Omental fat pad (tissue), 4 donors: Measurements from ENCODE around the gene RPS2. TPM values are rescaled to one million over a fixed set of nuclear protein-coding genes. Genes with fewer than 3 reads are reported as not detected.

Experiments
- ATAC-seq: fragments of 150-250 bp; one replicate; pipeline ENCODE4 v1.9.1; 2016; ENCODE audit warnings: mild to moderate bottlenecking, moderate library complexity; ENCODE audit not compliant: low FRiP score
- DNase-seq: peaks from one replicate; pipeline ENCODE4 v3.0.0-alpha.2; 2019; ENCODE audit warnings: low spot score
- total RNA-seq, 4 donors: library from RNA; depleted of rRNA; stranded (reverse); fragments of >200 nt; gene quantifications; one replicate each; pipeline ENCODE4 v1.1.0, GENCODE V29; 2016
- TF ChIP-seq, protein P1 (sequence below), 3 donors: fragments of 450-650 bp; IDR thresholded peaks; one replicate each; pipeline ENCODE4 v1.5.1; 2016 to 2017; ENCODE audit warnings: antibody characterized with exemption in 3 of 3, mild to moderate bottlenecking in 3 of 3, moderate library complexity in 2 of 3

RPS2 gene
- total RNA-seq, 4 donors from 2014 or later: 1,362 to 1,656 (median 1,543) TPM

DNA sequence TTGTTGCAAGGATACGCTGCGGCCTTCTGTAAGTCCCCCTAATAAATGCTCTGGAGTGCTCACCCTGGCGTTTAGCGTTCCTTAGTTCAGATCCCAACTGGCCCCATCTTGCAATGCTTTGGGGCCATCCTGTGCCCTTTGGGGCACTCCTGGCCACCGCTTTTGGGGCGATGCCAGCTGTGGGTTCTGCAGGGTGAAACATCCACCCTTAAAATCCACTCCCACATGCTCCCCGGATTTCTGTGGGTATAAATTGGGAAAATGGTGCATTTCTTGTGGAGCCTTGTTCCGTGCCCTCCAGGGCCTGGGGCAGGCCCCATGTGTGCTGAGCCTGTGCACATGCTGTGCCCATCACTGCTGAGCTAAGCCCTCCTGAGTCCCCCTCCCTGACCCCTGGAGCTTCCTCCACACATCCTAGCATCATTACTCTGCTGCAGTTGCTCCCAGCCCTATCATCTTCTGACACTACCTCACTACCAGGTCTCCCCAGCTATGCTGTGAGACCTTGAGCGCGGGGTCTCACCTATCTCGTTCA is 27.6 kb downstream of the RPS2 start:
- TF ChIP-seq, protein P1, sequence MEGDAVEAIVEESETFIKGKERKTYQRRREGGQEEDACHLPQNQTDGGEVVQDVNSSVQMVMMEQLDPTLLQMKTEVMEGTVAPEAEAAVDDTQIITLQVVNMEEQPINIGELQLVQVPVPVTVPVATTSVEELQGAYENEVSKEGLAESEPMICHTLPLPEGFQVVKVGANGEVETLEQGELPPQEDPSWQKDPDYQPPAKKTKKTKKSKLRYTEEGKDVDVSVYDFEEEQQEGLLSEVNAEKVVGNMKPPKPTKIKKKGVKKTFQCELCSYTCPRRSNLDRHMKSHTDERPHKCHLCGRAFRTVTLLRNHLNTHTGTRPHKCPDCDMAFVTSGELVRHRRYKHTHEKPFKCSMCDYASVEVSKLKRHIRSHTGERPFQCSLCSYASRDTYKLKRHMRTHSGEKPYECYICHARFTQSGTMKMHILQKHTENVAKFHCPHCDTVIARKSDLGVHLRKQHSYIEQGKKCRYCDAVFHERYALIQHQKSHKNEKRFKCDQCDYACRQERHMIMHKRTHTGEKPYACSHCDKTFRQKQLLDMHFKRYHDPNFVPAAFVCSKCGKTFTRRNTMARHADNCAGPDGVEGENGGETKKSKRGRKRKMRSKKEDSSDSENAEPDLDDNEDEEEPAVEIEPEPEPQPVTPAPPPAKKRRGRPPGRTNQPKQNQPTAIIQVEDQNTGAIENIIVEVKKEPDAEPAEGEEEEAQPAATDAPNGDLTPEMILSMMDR (IDR thresholded peaks at IDR 0.05): no peak
- DNase-seq: no peak

GRCh38 chr16:1933097-1933661 is 31.4 kb downstream of the RPS2 start:
- DNase-seq (no peak), ATAC-seq (no peak)
- TF ChIP-seq, protein P1 (IDR thresholded peaks at IDR 0.05): no peak

More for the DNA sequence above, 27.6 kb downstream of the RPS2 start:
- ATAC-seq: no peak

DNA sequence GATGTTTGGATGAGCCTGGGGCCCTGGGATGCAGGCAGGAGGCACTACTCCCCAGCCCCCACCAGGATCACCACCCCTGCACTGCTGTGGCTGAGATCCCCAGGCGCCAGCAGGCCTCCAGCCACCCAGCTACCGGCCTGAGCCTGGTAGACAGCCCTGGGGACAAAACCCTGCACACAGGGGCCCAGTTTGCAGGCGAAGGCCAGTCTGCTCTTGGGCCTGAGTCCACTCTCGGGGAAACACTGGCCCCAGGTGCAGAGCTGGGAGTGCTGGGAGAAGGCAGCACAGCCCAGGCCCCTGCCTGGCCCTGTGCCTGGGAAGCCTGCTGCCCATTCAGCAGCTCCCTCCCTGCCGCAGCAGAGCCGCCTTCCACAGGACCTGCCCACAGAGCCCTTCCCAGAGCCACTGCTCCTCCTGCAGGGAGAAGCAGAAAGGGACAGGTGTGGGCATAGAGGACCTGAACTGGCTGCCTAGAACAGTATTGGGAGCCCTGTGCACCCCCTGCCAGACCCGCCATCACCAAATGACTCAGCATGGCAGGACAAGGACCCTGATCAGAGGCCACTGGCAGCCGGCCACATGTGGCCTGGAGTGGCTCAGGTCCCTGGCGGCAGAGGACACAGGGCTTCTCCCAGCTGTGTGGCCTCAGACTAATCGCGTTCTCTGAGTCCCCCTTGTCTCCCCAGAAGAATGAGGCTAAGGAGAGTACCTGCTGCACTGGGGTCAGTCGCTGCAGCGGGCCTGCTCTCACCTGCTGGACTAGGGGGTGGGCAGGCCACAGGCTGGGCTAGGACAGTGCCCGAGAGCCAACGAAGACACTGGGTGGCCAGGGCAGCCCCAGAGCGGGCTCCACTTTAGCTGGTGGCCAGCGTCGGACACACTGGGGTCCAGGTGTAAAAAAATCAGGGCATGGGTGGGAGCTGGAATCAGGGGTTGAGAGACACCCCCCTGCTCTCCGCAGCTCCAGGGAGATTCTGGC is 32.3 kb downstream of the RPS2 start:
- ATAC-seq (no peak), DNase-seq (no peak)
- TF ChIP-seq, protein P1 (IDR thresholded peaks at IDR 0.05): no peak

GRCh38 chr16:1930338-1930720 is 34.3 kb downstream of the RPS2 start:
- no peak for DNase-seq
- TF ChIP-seq, protein P1 (IDR thresholded peaks at IDR 0.05): no peak
- ATAC-seq: no peak

DNA sequence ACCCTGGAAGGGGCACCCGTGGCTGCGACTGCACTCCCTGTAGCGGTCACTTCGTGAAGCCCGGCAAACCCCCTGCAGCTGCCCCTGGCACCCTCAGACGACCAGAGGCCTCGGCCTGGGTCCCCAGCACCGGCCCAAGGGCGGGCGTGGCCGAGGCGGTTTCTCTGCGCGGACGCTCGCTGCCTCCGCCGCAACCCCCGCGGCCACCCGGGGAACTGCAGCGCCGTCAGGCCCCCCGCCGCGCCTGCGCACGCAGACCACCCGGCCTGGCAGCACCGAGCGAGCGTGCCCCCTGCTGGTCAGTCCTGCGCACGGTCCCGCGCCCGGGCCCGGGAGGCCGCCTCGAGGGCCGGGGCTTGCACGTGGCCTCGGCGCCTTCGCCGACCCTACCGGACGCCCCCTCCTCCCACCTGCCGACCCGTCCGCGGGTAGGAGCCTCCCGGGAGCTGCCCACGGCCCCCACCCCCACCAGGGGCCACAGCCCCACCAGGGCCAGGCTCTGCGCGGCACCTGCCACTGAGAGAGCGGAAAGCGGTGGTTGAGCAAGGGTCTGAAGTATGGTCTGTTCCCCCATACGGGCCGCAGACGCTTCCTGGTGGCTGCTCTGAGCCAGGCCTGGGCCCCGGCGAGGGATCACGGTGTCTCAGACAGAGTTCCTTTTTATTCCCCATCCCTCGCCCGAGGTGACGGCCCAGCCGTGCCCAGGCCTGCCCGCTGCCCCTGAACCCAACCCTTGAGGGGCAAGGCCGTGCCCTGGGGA is 34.9 kb downstream of the RPS2 start:
- TF ChIP-seq, protein P1 (IDR thresholded peaks at IDR 0.05): peak in 2 of 3 donors; percentile 98
- DNase-seq (peak; percentile 75), ATAC-seq (peak; percentile 97)

- ATAC-seq (peak; percentile 30), DNase-seq (no peak)
- TF ChIP-seq, protein P1 (IDR thresholded peaks at IDR 0.05): no peak
Observed at GRCh38 chr16:1929105-1929504, 35.5 kb downstream of the RPS2 start.
